Epithelial cell of alveolus of lung (primary cell): ENCODE data around the gene HSD17B10. TPM values are rescaled to one million over a fixed set of nuclear protein-coding genes. Genes with fewer than 3 reads are reported as not detected.

Experiments
- total RNA-seq: library from RNA; depleted of rRNA; stranded (reverse); fragments of >200 nt; gene quantifications from 2 replicates; pipeline ENCODE4 v1.2.1, GENCODE V29; 2015

HSD17B10 gene
- 75.8 and 95.3 TPM in 2 replicates for total RNA-seq

DNA sequence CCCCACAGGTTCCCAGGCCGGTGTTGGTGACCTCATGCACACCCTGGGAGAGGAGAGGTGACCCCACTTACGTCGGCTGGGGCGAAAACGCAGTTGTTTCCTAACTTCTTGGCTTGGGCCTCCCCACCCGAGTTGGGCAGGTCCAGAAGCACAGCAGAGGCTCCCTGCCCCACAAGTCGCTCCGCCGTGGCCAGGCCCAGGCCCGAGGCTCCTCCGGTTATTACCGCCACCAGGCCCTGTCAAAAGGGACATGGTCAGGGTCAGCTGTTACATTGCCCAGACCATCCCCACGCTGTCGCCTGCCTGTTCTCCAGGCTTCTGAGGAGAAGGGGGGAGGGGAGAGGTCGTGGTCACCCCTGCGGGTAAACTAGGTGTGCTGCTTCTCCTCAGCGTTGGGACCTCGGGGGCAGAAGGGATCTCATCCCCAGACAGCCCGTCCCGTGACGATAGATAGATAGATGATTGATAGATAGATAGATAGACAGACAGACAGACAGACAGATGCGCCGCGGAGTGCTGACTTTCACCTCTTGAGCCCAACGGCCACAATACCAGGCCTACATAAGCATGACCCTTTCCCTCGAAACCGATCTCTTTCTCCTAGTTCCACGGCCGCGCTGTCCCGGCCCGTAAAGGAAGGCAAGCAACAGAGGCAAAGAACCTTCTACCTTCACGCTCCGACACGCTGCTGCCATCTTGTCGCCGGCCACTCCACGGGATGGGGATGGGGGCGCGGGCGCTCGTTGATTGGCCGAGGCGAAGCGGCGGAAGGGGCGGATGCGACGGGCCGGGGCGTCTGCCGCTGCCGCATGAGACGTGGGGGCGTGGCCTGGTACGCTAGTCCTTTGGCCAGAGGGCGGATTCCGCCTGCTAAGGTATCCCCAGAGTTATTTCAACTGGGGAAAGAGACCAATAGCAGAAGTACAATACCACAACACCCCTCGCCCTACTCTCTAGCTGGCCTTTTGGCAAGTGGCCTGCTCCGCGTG lies at the start of gene HSD17B10:
TSS of gene HSD17B10 (minus strand) at position 720 of the 989 bp plus-strand sequence. CDS start at position 695, 25 bp downstream.

DNA sequence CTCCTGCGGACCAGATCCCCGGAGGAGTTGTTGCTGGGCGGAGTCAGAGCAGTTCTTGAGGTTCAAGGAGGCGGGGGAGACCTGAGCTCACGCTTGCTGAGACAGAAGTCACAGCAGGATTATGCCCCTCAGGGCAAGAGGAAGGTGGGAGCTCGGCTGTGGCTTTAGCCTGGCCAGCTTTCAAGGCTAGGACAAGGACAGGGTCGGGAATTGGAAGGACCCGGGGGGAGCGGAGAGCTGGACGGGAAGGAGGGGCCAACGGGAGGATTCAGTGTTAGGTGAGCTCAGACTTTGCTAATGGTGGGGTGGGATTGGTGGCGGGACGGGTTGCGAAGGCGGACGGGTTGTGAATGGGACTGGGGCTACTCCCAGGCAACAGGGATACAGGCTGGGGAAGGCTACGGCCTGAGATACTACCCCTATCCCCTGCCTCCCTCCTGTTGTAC lies 11.3 kb downstream of the HSD17B10 start, which contains the start of gene RIBC1:
TSS of gene RIBC1 (plus strand) at position 13 of the 446 bp plus-strand sequence. CDS start 3,404 bp downstream, outside the sequence.

DNA sequence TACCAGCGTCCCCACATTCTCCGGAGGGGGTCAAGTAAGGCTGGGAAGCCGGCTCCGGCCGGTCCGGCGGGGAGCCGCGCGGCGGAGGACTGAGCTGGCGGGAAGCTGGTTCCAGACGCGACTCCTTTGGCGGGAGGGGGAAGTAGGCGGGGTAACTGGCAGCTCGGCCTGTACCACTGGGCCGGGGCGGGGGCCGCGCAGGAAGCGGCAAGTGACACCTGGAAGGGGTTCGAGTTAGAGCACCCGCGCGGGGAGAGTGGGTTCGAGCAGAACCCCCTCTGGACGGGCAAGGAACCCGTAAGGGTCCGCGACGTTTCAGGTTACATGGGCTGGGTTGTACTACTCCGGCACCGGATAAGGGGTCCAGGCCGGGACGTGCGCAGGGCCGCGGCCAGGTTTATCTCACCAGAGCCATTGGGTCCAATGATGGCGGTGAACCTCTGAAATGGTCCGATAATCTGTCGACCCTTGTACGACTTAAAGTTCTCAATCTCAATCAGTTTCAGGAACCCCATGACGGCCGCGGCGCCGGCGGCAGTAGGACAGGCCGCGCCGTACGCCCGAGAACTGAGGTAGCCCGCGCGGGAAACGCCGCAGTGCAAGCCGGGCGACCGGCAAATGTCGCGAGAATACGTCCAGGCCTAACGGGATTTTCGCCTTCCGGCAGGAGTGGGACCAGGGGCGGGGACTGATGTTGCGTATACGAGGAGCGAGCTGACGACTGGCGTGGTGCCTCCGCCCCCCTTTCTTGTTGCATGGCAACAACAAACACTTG lies 11.9 kb downstream of the HSD17B10 start, which contains the start of gene SMC1A:
TSS of gene SMC1A (minus strand) at position 569 of the 775 bp plus-strand sequence. CDS start at position 515, 54 bp downstream.

Other genes starting within 250 kb of the HSD17B10 start
- gene KDM5C, start 209.2 kb downstream of the HSD17B10 start, total RNA-seq = 67.2 and 110 TPM in 2 replicates
- gene IQSEC2, start 152.8 kb downstream of the HSD17B10 start, total RNA-seq = 17.3 and 18.8 TPM in 2 replicates
- 12.1 and 13.8 TPM in 2 replicates for gene SMC1A, start 11.7 kb downstream of the HSD17B10 start, total RNA-seq
- 0.65 and 1.4 TPM in 2 replicates for gene RIBC1, start 11.5 kb downstream of the HSD17B10 start, total RNA-seq